ENCODE results near the gene MYH15.

Gene MYH15

GRCh38 chr3:108510496-108510895 is at the start of gene MYH15:
TSS of gene MYH15 (minus strand) at chr3:108510596. CDS start at chr3:108510530, 66 bp downstream.
- DNase-seq (ENCODE audit: low read depth, low spot score), result no peak

- no peak for DNase-seq (ENCODE audit: low read depth, low spot score)
Measured at GRCh38 chr3:108555966-108556581, 45.7 kb upstream of the MYH15 start.

GRCh38 chr3:108554913-108555571 is 44.6 kb upstream of the MYH15 start:
- DNase-seq (ENCODE audit: low read depth, low spot score), result no peak

- DNase-seq (ENCODE audit: low read depth, low spot score), result no peak
Measured at GRCh38 chr3:108554229-108554628, 43.8 kb upstream of the MYH15 start.

DNA sequence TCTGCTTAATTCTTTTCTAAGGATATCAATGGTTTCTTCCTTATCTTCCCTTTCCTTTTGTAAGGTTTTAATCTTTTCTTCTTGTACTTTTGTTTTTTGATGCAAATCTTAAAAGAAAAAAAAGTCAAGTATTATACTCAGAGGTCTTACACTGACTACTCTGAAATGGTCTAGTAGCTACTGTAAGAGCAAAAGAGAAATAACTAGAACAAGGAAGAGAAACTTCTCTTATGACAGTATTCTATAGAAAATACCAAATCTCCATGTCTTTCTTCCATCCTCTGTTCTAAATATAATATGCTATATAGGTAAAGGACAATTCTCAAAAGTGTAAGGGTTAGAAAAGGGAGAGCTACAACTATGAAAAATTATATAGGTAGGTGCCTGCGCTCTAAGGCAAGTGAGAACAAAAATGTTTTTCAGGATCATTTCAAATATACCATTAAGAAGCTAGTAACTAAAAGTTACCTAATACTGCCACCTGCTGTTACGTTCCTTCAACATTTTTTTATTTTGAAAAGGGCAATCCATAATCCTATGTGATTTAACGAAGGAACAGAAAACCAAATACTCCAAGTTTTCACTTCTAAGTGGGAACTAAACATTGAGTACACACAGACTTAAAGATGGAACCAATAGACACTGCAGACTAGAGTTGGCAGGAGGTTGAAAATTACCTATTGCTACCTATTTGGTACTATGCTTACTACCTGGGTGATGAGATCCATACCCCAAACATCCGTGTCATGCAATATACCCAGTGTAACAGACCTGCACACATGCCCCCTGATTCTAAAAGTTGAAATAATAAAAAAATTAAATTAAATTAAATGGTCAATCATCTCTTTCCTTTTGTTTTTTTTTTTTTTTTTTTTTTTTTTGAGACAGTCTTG is 42.1 kb upstream of the MYH15 start:
- no peak for DNase-seq (ENCODE audit: low read depth, low spot score)

GRCh38 chr3:108548886-108549285 is 38.5 kb upstream of the MYH15 start:
- no peak for DNase-seq (ENCODE audit: low read depth, low spot score)

DNA sequence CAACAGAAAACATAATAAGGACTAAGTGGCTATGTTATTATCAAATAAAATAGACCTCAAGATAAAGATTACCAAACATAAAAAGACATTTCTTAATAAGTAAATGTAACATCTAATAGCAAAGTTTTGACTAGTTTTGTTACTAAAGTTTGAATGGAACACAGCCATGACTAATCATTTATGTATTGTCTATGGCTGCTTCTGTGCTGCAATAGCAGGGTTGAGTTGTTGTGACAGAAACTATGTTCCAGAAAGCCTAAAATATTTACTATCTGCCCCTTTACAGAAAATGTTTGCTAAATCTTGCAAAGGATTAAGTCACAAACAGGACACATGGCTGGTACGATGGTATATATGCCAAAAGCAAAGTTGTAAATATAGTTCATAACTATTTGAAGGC is 37.9 kb upstream of the MYH15 start:
- no peak for DNase-seq (ENCODE audit: low read depth, low spot score)

DNA sequence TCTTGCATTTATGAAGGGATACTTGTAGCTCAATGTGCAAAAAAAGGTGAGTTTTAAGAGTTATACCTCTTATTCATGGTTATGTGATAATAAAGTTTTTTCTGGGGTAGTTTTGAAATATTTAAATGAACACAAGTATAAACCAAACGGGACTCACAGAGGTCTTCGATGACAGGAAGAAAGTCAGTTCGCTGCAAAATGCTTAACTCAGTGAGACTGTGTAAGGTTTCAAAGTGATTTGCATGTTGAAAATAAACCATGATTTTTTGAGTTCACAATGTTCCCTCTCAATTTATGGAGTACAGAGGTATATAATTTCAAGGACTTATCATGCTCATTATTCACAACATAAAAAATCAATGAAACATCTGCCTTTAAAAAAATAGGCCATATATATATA is 36.3 kb upstream of the MYH15 start:
- no peak for DNase-seq (ENCODE audit: low read depth, low spot score)

- no peak for DNase-seq (ENCODE audit: low read depth, low spot score)
Measured at GRCh38 chr3:108546247-108546646, 35.9 kb upstream of the MYH15 start.

DNA sequence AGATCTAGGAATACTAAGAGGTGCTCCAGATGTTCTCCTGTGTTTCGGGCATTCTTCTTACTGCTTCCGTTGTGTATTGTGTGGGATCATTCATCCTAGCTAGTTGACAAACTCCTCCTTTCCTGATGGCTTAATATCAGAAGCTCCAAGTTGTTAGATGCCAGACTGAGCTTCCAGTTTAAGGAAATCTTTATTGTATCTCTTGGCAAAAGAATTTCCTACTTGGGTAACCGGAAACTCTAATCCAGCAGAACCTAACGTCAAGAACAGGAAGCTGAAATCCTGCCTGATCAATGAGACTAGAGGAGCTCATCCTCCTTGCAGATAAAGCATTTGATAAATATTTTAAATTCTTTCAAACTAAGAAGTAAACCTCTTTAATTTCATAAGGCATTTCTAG is 27.7 kb upstream of the MYH15 start:
- no peak for DNase-seq (ENCODE audit: low read depth, low spot score)

GRCh38 chr3:108528459-108529252 is 18.3 kb upstream of the MYH15 start:
- DNase-seq (ENCODE audit: low read depth, low spot score), result no peak

DNA sequence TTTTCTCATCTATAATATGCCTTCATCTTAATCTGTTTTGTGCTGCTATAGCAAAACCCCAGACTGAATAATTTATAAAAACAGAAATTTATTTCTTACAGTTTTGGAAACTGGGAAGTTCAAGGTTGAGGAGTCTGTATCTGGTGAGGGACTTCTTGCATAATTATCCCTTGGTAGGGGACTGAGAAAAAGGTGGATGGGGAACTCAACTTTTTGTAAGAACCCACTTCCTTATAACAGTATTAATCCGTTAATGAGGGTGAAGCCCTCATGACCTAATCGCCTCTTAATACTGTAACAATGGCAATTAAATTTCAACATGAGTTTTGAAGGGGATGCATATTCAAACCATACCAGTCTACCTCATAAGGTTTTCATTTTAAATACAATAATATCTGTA is 17.4 kb upstream of the MYH15 start:
- DNase-seq (ENCODE audit: low read depth, low spot score), result no peak

- no peak for DNase-seq (ENCODE audit: low read depth, low spot score)
Measured at GRCh38 chr3:108527109-108527508, 16.7 kb upstream of the MYH15 start.

- DNase-seq (ENCODE audit: low read depth, low spot score), result no peak
Measured at GRCh38 chr3:108525971-108526370, 15.6 kb upstream of the MYH15 start.

- DNase-seq (ENCODE audit: low read depth, low spot score), result no peak
Measured at GRCh38 chr3:108525256-108525655, 14.9 kb upstream of the MYH15 start.

DNA sequence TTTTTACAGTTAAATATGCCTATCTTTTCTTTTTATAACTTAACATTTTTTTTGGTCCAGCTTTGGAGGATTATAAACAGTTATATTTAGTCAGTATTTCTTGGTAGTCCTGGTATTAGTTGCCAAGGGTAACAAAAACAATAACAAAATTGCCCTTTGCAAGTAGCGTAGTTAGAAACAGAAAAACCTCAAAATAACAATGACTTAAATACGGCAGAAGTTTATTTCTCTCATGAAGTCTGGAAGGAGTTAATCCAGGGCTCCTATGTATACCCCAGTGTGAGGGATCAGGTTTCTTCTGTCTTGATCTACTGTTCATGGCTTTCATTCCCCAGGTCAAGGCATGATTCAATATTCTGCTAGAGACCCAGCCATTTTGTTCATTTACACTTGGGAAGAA is 14.1 kb upstream of the MYH15 start:
- no peak for DNase-seq (ENCODE audit: low read depth, low spot score)

- DNase-seq (ENCODE audit: low read depth, low spot score), result no peak
Measured at GRCh38 chr3:108518895-108519294, 8.5 kb upstream of the MYH15 start.

GRCh38 chr3:108516881-108517280 is 6.5 kb upstream of the MYH15 start:
- no peak for DNase-seq (ENCODE audit: low read depth, low spot score)

- no peak for DNase-seq (ENCODE audit: low read depth, low spot score)
Measured at GRCh38 chr3:108513961-108514360, 3.6 kb upstream of the MYH15 start.

- DNase-seq (ENCODE audit: low read depth, low spot score), result no peak
Measured at GRCh38 chr3:108512671-108513070, 2.3 kb upstream of the MYH15 start.

- no peak for DNase-seq (ENCODE audit: low read depth, low spot score)
Measured at GRCh38 chr3:108511490-108511889, 1.1 kb upstream of the MYH15 start.

DNA sequence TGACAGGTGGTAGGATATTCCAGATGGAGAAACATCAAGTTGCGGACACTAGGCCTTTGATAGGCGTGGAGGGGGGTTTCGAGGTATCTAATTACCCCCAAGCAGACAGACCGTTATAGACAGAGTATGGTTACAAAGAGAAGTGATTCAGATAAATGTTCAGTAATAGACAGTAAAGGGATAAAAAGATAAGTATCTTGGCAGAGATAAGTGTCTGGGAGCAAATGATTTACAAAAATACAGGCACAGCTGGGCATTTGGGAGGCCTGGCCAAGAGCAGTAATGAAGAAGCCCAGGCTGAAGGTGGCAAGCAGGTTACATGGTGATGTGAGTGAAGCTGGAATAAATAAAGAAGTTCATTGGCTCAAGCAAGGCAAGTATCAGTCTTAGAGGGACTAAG is 659 bp upstream of the MYH15 start:
- no peak for DNase-seq (ENCODE audit: low read depth, low spot score)

Measured in brain pericyte (primary cell).